ENCODE results near the gene SPTB. TPM values are rescaled to one million over a fixed set of nuclear protein-coding genes. Genes with fewer than 3 reads are reported as not detected.

Gene SPTB
- total RNA-seq, 2 experiments from 2014 or later = 0.17 to 0.19 TPM

- ChIA-PET CTCF (interaction anchor here (0.6 to 1.4 kb wide), 2 partner anchors 10 to 472 kb away, joined by 3 to 6 read pairs; no protein-coding TSS in a partner anchor), POLR2A (interaction anchor here (0.5 kb wide), 1 partner anchor 238 kb away, joined by 4 read pairs; no protein-coding TSS in a partner anchor)
Observed at GRCh38 chr14:64775081-64775777, 104.5 kb downstream of the SPTB start.

- POLR2A ChIA-PET = no interaction called here
- CTCF ChIA-PET = no interaction called here
Observed at GRCh38 chr14:64774272-64774671, 105.4 kb downstream of the SPTB start.

- ChIA-PET POLR2A (no interaction called here), CTCF (no interaction called here)
Observed at GRCh38 chr14:64773577-64773976, 106.1 kb downstream of the SPTB start.

- POLR2A ChIA-PET = no interaction called here
- CTCF ChIA-PET = no interaction called here
Observed at GRCh38 chr14:64773046-64773445, 106.7 kb downstream of the SPTB start.

- CTCF ChIA-PET = interaction anchor here (0.8 kb wide), 1 partner anchor 12 kb away, joined by 4 read pairs; no protein-coding TSS in a partner anchor
- POLR2A ChIA-PET = no interaction called here
Observed at GRCh38 chr14:64772397-64772950, 107.2 kb downstream of the SPTB start.

- CTCF ChIA-PET = no interaction called here
- POLR2A ChIA-PET = no interaction called here
Observed at GRCh38 chr14:64771161-64771560, 108.5 kb downstream of the SPTB start.

GRCh38 chr14:64770751-64771150 lies 109.0 kb downstream of the SPTB start:
- POLR2A ChIA-PET = no interaction called here
- CTCF ChIA-PET = interaction anchor here (0.6 kb wide), 1 partner anchor 212 kb away, joined by 4 read pairs; no protein-coding TSS in a partner anchor

- ChIA-PET POLR2A (no interaction called here), CTCF (no interaction called here)
Observed at GRCh38 chr14:64769096-64770020, 110.3 kb downstream of the SPTB start.

- POLR2A ChIA-PET = no interaction called here
Observed at GRCh38 chr14:64768401-64769095, 111.2 kb downstream of the SPTB start.

GRCh38 chr14:64767215-64767964 lies 112.3 kb downstream of the SPTB start:
- CTCF ChIA-PET = no interaction called here
- POLR2A ChIA-PET = no interaction called here

More at GRCh38 chr14:64768401-64769095, 111.2 kb downstream of the SPTB start:
- CTCF ChIA-PET = no interaction called here

- ChIA-PET POLR2A (no interaction called here), CTCF (no interaction called here)
Observed at GRCh38 chr14:64766430-64767151, 113.1 kb downstream of the SPTB start.

GRCh38 chr14:64765740-64766302 lies 113.9 kb downstream of the SPTB start:
- CTCF ChIA-PET = interaction anchor here (0.8 to 1.7 kb wide), 4 partner anchors 10 to 95 kb away, joined by 3 to 6 read pairs (median 4); no protein-coding TSS in a partner anchor
- POLR2A ChIA-PET = no interaction called here

GRCh38 chr14:64764641-64765520 lies 114.8 kb downstream of the SPTB start:
- CTCF ChIA-PET = interaction anchor here (0.5 to 1.7 kb wide), 13 partner anchors 11 to 211 kb away, joined by 3 to 6 read pairs (median 3); no protein-coding TSS in a partner anchor
- POLR2A ChIA-PET = no interaction called here

- CTCF ChIA-PET = interaction anchor here (1.0 to 1.7 kb wide), 11 partner anchors 12 to 210 kb away, joined by 3 to 6 read pairs (median 4); no protein-coding TSS in a partner anchor
- POLR2A ChIA-PET = no interaction called here
Observed at GRCh38 chr14:64763801-64764621, 115.7 kb downstream of the SPTB start.

GRCh38 chr14:64763085-64763782 lies 116.5 kb downstream of the SPTB start:
- ChIA-PET CTCF (interaction anchor here (1.3 kb wide), 1 partner anchor 27 kb away, joined by 4 read pairs; no protein-coding TSS in a partner anchor), POLR2A (no interaction called here)

All from activated CD8-positive, alpha-beta memory T cell treated with anti-CD3 and anti-CD28 coated beads for 36 hours (primary cell).